NCI-H2196 treated with DMSO at 0.1 percent for 48 hours (cell line): ENCODE measurements around the gene SMAD6.
"Not testable (repeated sequence)": the region's sequence is repeated elsewhere in the genome, so short reads cannot be mapped to it uniquely, and the experiment has no call there.

Experiments used
- DNase-seq: peaks from one replicate; lab custom pipeline; 2025; ENCODE audit not compliant: unreplicated experiment; lab: John Stamatoyannopoulos, UW

Gene SMAD6

DNA sequence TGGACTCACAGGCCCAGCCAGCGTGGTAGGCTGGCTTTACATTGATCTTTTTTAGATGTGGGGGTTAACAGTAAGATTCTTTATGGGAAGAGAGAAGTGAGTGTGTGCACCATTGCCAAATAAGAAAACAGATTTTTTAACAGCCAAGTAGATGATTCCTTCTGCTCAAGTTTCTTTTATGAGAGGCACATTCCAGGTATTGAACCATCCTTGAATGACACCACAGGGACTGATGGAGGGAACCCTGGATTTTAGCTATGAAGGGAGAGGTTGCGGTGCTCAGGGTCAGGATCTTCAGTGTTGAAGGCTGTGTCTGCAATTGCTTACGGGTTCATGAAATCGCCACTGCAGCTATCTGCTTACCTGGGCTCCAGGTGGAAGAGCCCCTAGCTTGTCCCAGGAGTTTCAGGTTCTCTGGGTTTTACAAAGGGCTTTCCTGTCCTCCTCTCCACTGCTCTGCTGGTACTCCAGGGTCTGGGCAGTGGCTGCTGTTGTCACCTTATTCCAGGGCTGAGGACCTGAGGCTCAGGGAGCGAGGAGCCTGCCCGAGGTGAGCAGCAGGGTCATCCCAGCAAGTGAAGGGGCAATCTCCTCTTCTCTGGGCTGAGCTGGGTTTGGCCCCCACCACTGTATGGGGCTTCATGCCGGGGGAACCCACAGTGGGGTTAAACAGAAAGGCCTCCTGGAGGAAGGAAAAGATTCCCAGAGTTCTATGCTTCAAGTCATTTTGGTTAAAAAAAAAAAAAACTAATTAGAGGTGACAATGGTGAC, 53.4 kb downstream of the SMAD6 start:
- DNase-seq = no peak

DNA sequence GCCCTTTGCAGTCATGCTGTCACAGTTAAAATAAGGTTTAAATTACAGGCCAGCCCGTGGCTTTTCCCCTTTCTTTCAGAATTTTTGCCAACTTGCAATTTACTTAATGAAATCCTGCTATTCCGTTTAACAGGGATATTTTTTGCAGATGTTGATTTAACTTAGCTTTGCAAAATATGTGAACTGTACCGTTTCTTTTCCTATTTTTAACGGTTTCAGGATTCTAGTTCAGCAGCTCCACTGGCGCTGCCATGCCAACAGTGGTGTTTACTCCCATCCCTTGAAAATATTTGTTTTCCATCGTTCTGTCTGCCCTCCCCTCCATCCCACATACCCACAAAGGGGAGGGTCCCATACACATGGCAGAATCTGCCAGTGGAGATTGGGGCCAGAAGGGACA, 54.3 kb downstream of the SMAD6 start:
- DNase-seq = no peak

DNA sequence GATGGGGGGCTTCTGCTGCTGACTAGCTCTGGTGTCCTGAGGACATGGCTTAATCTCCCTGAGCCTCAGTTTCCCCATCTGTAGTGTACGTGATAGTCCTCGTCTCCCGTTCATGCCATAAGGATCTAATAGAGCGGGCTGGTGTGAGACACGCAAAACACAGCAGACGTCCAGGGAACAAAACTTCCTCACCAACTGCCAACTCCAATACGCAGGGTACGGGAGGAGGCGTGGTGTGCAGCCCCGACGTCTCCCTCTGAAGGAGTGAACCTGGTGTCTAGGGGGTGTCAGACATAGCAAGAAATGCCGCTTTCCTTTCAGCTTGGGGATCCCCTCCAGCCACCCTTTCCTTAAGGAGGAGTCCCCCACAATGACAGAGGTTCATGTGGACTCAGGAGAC, 55.0 kb downstream of the SMAD6 start:
- DNase-seq = no peak

DNA sequence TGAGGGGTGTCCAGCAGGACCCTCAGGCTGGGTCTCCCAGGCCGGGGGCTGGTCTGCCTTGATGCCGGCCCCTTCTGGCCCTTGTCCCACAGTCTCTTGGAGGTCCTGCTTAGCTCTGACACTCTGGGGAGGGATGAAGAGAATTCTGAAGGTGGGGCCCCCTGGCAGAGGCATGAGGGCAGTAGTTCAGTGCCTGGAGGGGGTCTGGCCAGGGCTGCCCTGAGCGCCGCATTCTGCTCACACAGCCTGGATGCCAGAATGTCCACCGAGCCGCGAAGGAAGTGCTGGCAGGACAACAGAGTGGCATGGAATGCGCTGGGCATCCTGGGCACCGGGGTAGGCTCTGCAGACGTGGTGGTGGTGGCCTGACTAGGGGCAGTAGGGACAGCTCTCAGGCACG, 55.5 kb downstream of the SMAD6 start:
- DNase-seq = no peak

DNA sequence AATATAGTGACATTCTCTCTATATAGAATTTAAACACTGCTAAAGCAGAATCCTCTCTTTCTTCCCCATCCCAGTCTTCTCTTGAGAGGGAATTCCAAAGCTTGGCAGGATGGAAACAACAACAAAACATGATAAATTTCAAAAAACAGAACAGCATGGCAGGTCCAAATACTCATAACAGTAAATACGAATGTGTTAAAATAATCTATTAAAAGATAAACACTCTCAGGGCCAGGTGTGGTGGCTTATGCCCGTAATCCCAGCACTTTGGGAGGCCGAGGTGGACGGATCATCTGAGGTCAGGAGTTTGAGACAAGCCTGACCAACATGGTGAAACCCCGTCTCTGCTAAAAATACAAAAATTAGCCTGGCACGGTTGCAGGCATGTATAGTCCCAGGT, 56.2 kb downstream of the SMAD6 start:
- not testable (repeated sequence) for DNase-seq

DNA sequence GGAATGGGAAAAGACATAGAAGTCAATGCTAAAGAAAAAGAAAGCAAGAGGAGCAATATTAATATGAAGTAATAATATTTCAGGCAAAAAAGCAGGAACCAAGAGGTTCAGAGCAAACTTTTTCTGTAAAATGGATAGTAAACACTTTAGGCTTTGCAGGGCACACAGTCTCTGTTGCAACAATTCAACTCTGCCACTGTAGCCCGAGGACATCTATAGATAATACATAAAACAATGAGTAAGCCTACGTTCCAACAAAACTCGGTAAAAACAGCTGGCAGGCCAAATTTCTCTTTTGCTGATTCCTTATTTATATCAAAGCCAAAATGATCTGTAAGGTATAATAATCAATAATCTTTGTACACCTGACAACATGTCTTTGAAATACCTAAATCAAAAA, 56.8 kb downstream of the SMAD6 start:
- DNase-seq = no peak

DNA sequence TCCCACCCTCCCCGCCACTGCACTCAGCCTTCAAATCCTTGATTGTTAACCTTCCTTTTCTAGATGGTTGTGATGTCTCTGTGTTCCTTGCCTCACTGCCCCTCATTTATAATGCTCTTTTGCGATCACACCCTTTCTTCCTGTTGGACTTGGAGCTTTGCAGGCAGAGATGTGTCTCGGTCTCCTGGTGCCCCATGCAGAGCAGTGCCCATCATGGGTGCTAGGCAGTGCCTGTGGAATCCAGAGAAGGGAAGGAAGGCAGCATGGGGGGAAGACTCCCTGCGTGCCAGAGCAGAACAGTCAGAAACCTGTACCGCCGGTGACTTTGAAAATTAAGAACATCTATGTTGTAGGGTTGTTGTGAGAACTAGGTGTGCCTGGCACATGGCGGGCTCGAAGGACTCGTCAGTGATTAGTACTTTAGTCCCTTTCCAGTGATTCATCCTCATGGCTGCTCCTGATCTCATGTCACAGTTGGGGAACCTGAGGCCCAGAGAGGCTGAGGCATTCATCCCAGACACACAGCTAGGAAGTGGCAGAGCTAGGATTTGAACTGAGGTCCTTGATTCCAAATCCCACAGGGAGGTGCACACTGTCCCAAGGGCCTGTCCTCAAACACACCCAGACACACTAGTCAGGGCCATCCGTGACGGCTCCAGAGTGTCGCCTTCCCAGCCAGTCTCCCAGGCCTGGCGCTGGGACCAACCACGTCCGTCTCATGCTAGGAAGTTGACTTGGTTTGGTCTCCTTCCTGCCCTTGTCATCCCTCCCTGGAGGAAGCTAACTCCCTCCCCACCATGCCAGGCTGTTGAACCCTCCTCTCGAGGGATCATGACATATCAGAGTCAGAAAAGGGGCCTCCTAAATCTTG, 58.3 kb downstream of the SMAD6 start:
- DNase-seq = no peak

DNA sequence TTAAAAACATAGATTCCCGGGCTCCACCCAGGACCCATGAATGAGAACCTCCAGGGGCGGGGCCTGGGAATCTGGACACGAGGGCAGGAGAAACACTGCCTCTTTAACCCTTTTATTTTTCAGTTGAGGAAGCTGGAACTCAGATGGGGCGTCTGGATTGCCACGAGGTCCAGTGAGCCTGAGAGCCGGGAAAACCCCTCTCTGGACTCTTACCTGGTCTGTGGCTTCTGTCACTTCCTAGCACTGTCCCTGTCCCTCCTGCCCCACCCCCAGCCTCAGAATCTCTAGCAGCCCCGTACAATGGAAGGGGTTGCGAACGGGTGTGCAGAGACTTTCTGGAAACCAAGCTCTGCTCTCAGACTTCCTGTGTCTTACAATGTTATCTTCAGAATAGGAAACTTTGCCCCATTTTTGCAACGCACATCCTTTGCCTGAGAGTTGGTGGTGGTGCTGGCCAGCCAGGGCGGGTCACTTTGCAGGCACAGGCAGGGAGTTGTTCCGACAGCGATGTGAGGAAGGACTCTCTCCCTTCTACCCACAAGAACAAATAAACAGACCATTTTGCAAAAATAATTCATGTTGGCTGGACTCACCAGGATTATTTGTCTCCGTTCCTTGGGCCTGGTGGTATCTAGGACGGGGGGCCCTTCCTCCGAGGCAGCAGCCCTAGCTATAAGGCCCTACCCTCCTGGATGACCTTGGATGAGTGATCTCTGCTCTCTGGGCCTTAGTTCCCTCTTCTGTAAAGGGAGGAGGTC, 59.1 kb downstream of the SMAD6 start:
- DNase-seq = no peak

DNA sequence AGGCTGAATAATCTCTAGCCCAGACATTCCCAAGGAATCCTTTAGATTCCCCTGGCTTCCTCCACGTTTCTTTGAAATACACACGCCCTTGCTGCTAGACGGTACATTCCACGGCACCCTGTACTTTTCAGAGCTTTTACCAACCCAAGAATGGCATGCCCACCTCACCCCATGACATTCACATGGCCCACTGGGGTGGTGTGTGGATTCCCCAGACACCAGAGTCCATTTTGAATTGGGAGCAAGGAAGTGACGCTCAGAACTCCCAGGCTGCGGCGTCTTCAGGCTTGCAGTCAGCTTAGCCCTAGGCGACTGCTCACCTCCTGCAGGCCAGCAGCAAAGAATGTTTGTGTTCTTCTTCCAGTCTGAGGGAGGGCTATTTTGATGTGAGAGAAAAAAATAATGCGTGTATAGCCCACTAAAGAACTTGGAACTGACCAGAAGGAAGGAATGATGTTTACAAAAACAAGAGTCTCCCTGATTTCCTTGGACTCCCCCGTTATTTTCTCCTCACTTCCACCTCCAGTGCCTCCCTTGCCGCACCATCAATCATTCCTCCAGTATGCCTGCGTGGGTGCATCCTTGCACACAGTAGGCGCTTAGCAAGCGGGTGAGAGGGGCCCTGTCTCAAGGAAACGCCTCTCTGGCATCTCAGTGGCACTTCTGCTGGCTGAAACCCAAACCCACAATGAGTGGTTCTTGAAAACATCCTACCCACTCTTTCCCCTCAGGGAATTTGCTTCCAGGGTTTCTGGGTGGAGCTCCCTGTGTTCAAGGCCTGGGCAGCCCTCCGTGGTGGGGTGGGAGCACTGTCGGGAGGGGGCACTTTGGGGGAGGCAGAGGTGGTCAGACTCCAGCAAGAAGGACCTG, 59.9 kb downstream of the SMAD6 start:
- no peak for DNase-seq

DNA sequence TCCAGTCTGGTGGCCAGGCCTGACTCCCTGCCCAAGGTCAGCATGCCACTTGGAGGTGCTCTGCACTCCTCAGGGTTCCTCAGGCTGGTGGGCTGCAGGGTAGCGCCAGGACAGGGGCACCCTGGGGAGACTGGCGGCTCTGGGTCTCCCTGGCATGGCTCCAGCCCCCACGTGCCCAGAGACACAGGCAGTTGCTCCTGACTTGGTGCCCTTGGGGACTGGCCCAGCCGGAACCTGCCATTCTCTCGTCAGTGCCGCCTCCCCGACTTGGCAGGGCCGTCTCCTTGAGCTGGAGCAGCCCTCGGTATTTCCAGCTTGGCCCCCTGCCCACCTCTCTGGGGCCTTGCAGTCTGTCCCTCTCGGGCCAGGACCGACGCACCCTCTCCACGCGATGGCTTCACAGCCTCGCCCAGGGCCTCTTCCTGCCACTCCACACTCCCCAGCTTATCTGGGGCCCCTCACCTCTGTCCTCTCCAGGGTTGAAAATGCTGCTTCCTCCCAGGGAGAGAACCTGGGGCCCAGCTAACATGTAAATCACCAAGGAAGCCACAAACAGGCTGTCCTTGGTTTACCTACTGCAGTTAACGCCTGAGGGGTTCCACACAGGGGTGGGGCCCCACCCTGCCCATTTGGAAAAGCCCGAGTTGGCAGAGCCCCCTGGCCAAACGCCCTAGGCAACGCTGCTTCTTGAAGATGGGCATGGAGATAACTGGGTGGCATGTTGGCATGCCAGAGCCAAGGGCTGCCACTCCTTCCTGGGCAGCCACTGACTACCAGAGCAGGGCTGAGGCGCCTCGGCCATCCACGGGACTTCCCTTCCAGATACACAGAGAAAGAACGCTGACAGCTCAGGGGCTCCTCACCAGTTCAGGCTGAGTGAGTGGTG, 61.4 kb downstream of the SMAD6 start:
- DNase-seq = no peak

DNA sequence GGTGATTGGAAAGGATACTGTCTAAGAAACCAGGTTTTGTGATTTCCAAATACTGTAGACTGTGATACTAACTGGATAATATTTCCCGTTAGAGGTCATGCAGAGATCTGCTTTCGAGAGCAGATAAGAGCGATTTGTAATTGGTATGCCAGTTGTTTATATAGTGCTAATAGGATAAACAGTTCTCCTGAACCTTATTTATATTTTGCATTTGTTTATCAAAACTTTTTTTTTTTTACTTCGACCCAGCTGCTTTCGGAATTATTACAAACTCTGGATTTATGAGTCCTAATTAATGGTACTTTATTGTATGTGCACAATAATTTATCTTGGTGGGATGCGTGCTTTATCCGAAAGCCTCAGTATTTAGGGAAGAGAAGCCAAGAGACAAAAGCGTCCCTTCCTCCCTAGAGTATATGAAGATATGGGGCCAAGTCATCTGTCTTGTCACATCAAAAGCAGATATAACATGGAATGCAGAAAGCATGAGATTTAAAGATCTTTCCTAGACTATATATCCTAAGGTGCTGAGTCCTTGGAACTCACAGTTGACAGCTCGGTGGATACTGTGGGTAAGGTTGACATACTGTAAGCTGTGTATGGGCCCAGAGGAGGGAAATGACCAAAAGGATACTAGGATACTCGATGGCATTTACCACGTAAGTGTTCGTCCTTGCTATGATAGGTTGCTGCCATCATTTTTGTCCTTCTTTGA, 62.2 kb downstream of the SMAD6 start:
- no peak for DNase-seq

DNA sequence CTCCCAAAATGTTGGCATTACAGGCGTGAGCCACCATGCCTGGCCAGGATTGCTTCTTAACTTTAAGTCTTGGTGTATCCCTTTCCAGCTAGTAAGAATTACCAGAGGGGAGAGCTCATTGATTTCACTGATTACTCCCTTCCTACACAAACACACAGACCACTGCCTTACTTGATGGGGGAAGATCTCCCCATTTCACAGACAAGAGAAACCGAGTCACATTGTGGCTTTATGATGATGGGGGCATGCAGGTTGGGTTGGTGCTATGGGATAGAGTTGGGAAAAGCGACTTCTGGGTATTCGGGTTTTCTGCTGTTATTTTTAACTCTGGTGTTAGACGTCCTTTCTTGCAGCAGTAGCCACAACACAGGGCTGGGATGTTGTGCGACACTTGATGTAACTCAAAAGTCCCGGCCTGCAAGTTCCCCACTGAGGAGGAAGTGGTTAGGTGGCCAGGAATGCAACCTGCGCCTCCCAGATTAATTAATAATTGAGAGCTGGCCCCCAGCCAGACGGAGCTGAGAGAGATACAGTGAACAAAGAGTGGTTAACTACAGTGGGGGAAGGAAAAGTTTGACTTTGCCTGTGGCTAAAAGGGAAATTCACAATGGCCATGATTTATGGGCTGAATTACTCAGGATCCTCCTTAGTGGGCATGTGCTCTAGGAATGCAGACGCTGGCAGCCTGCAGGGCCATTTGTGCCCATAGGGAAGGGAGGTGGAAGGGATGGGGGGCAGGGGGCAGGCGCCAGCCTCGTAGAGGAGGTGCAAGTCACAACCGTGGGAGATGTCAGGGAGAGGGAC, 63.6 kb downstream of the SMAD6 start:
- DNase-seq = no peak

DNA sequence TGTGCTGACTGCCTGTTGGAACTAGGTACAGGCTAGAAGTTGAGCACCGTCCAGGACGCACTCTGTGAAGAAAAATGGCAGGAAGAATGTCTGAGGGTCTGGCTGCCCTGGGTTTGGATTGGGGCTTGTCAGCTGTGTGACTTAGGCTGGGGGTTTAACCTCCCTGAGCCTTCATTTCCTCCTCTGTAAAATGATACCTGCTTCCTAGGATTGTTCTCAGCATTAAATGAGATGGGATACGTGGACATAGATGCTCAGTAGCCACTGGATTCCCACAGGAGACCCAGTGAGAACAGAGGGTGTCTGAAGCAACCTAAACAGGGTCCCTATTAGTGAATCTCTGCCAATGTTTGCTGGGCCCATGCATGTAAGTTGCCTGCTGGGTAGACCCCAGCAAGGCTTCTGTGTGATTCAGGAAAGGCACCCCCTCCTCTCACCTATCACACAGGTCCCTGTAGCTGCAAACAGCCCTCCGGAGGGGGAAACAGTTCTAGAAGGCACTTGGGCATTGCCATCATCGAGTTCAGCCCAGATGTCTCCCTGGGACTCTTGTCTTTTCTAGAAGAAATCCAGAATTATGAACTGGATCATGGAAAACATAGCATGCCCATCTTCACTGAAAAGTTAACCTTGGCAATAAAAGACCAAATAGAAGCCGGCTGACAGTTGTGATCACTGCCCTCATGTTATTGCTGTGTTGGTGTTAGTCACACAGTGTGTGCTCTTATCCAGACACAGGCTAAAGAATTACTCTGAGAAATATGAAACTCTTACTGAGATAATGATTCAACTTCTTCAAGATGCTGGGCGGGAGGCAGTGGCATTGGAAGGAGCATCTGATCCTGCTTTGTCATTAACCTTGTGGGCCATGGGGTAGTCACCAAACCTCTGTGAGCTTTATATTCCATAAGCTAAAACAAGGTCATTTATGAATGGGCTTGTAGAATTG, 64.5 kb downstream of the SMAD6 start:
- no peak for DNase-seq

DNA sequence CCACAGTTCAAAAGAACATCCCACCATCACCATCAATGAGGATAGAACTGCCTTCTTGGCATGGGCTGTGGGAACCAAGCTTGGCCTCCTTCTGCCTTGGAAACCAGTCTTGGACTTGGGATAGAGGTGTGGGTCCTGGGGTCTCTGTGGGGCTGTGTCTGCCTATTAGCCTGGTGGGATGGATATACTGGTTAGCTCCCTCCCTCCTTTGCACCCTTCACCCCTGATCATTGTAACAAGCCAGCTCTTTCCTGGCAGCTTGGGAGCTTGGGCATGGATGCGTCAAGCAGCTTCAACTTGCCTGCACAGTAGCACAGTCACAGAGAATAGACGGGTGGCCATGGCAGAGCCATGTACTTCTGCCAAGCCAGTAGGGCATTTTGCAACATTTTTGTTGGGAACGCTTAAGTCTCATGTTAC, 65.2 kb downstream of the SMAD6 start:
- no peak for DNase-seq

DNA sequence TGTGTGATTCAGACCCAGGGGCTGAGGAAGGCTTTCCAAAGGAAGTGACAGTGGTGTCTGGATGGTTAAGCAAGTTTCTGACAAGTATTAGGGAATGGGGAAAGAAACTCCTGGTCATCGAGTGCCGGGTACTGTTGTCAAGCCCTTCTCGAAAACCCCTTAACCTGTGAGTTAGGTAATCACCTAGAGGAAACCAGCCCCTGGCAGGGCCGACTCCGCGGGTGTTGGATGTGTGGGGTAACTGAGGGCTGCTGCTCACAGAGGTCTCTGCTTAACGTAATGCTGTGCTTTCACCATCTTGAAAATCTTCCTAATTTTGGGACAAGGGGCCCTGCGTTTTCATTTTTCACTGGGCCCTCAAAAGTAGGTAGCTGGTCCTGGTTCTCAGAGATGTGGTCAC, 67.0 kb downstream of the SMAD6 start:
- no peak for DNase-seq

DNA sequence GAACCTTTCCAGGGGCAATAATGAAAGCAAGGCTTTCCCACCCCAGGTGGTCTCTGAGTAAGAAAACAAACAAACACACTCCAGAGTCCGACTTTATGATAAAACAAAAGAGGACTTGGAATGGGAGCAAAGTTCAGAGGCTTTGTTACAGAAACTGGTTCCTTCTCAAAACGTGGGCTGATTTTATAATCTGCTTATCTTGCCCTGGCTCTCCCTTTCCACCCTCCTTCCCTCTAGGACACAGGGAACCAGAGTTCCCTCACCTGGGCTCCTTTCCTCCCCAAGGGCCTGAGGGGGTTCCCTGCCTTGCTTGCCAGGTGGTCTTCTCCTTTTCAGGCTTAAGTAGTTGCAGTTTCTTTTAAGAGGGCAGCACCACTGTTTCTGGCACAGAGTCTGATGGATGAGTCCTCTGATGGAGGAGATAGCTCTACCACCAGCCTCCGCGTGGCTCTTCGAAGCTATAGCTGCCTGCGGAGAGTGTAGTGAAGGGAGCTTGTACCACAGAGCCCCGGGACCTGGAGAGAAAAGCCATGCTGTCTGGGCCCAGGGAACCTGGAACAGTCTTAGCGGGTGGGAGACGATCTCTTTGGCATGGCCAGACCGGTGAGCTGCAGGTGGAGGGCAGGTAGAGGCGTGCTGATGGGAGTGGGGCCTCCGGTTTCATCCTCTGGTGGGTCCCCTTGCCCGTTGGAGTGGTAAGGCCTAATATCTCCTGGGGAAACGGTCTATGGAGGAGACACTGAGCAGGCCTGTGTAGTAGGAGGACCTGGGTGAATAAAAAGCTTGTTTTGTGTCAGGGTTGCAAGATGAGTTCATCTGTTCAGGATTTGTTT, 68.7 kb downstream of the SMAD6 start:
- DNase-seq = no peak
